GM23248 (cell line): ENCODE measurements around the gene TROAP. TPM values are rescaled to one million over a fixed set of nuclear protein-coding genes. Genes with fewer than 3 reads are reported as not detected.

Source experiments
- DNase-seq: peaks from one replicate; pipeline ENCODE4 v3.0.0-alpha.2; 2015
- H2AFZ ChIP-seq: fragments of 200-600 bp; sonication (generic); 2 replicates; pipeline ENCODE4 v1.6.1; 2016; ENCODE audit warnings: antibody characterized with exemption
- H3F3A ChIP-seq: fragments of 200-600 bp; sonication (generic); 2 replicates; pipeline ENCODE4 v1.6.1; 2016; ENCODE audit warnings: mild to moderate bottlenecking, antibody characterized with exemption, mixed run types; ENCODE audit not compliant: insufficient read depth
- H3K27ac ChIP-seq: fragments of 200-600 bp; sonication (generic); 2 replicates; pipeline ENCODE4 v1.5.1; 2016; ENCODE audit warnings: mild to moderate bottlenecking
- H3K27me3 ChIP-seq: fragments of 200-600 bp; sonication (generic); replicated peaks from 2 replicates; pipeline ENCODE4 v1.6.1; 2016; ENCODE audit warnings: mild to moderate bottlenecking; ENCODE audit not compliant: insufficient read depth
- H3K36me3 ChIP-seq: fragments of 200-600 bp; sonication (generic); 2 replicates; pipeline ENCODE4 v1.6.1; 2016; ENCODE audit warnings: low read depth, mild to moderate bottlenecking
- H3K4me1 ChIP-seq: fragments of 200-600 bp; sonication (generic); 2 replicates; pipeline ENCODE4 v1.6.1; 2016; ENCODE audit warnings: mild to moderate bottlenecking; ENCODE audit not compliant: insufficient read depth
- H3K4me2 ChIP-seq: fragments of 200-600 bp; sonication (generic); one replicate; pipeline ENCODE4 v1.6.1; 2016; ENCODE audit warnings: mild to moderate bottlenecking; ENCODE audit not compliant: unreplicated experiment
- H3K4me3 ChIP-seq: fragments of 200-600 bp; sonication (generic); 2 replicates; pipeline ENCODE4 v1.5.1; 2016; ENCODE audit warnings: mild to moderate bottlenecking
- H3K79me2 ChIP-seq: fragments of 200-600 bp; sonication (generic); 2 replicates; pipeline ENCODE4 v1.6.1; 2016; ENCODE audit warnings: mild to moderate bottlenecking; ENCODE audit not compliant: insufficient read depth
- H3K9ac ChIP-seq: fragments of 200-600 bp; sonication (generic); 2 replicates; pipeline ENCODE4 v1.6.1; 2016; ENCODE audit warnings: mild to moderate bottlenecking
- H3K9me2 ChIP-seq: fragments of 200-600 bp; sonication (generic); 2 replicates; pipeline ENCODE4 v1.6.1; 2016; ENCODE audit warnings: mixed run types, mild to moderate bottlenecking, moderate library complexity; ENCODE audit not compliant: insufficient read depth
- H3K9me3 ChIP-seq: fragments of 200-600 bp; sonication (generic); one replicate; pipeline ENCODE4 v1.6.1; 2017; ENCODE audit warnings: low read depth
- H4K20me1 ChIP-seq: fragments of 200-600 bp; sonication (generic); 2 replicates; pipeline ENCODE4 v1.6.0; 2016; ENCODE audit not compliant: insufficient read depth
- EZH2 ChIP-seq: fragments of 200-600 bp; sonication (generic); IDR thresholded peaks from 2 replicates; pipeline ENCODE4 v1.6.1; 2018; ENCODE audit warnings: antibody characterized with exemption, mild to moderate bottlenecking; ENCODE audit not compliant: insufficient read depth, poor library complexity, severe bottlenecking
- EZH2phosphoT487 ChIP-seq: fragments of 200-600 bp; sonication (generic); IDR thresholded peaks from 2 replicates; pipeline ENCODE4 v1.6.1; 2018; ENCODE audit warnings: antibody characterized with exemption, moderate library complexity, mild to moderate bottlenecking, low read depth; ENCODE audit not compliant: insufficient read depth
- WGBS, 2 experiments: methylation state at CpG; one replicate each; pipeline ENCODE4 v1.1.6; 2015 to 2017; ENCODE audit warnings: low lambda C conversion rate in 2 of 2, low coverage in 1 of 2; ENCODE audit errors: missing lambda C conversion rate in 2 of 2; 5-methylcytosine and 5-hydroxymethylcytosine counted together
- in situ Hi-C: fragments of 300-500 bp; cut with MboI; formaldehyde crosslinking; loops from 2 replicates; pipeline ENCODE4 v1.15.0; 2020
- polyA plus RNA-seq: library from polyadenylated mRNA; unstranded; fragments of >200 nt; fragmentation: Nextera tagmentation; extraction: Ambion mirVana; gene quantifications from 2 replicates; pipeline ENCODE4 v1.2.1, GENCODE V29; 2016
- total RNA-seq: library from RNA; depleted of rRNA; stranded (reverse); fragments of >200 nt; shearing (Covaris generic); gene quantifications from 2 replicates; pipeline ENCODE4 v1.2.3, GENCODE V29; 2014

Gene TROAP
- total and polyA plus RNA-seq, 2 experiments from 2014 or later = 4.4 to 11.7 TPM

- DNase-seq = no peak
- Histone ChIP-seq H3K9me3 (no peaks in the 10 kb centered on the region), H3K4me2 (no peak overlapping the region), H3K27ac (no peak overlapping the region), H2AFZ (no peak overlapping the region), H3K36me3 (no peaks in the 10 kb centered on the region), H3K27me3 (no peaks in the 10 kb centered on the region), H3K9me2 (no peaks in the 10 kb centered on the region), H3K79me2 (no peaks in the 10 kb centered on the region), H3K4me3 (no peak overlapping the region), H3K4me1 (peaks cover 14% of the 10 kb centered on the region), H3K9ac (no peak overlapping the region), H4K20me1 (no peaks in the 10 kb centered on the region), H3F3A (peaks cover 12% of the 10 kb centered on the region; the same call in 1 of the 2 replicates)
- WGBS, 2 experiments = 95 to 97% methylated on average over 10 of the region's 10 CpGs
- in situ Hi-C loops = no loop called here
- TF ChIP-seq EZH2 (no peak), EZH2phosphoT487 (no peak)
These were observed 32.9 kb downstream of the TROAP start for GRCh38 chr12:49355913-49356312.

GRCh38 chr12:49357103-49357678, 34.1 kb downstream of the TROAP start:
- no peaks in the 10 kb centered on the region for H3K27me3 ChIP-seq
- no peak overlapping the region for H3K9ac ChIP-seq
- peak overlapping the region; percentile 47 for H3K27ac ChIP-seq
- H3K4me3 ChIP-seq = no peak overlapping the region
- peak overlapping the region; percentile 46 for H3K4me2 ChIP-seq
- peaks cover 12% of the 10 kb centered on the region; the same call in 1 of the 2 replicates for H3F3A ChIP-seq
- H3K9me3 ChIP-seq = no peaks in the 10 kb centered on the region
- H2AFZ ChIP-seq = no peak overlapping the region
- in situ Hi-C loops = no loop called here
- no peaks in the 10 kb centered on the region for H3K36me3 ChIP-seq
- WGBS, 2 experiments = 0 to 2% methylated on average over 3 of the region's 3 CpGs
- no peaks in the 10 kb centered on the region for H3K79me2 ChIP-seq
- DNase-seq = peak; percentile 83
- H3K9me2 ChIP-seq = no peaks in the 10 kb centered on the region
- peaks cover 14% of the 10 kb centered on the region for H3K4me1 ChIP-seq
- TF ChIP-seq EZH2 = no peak
- TF ChIP-seq EZH2phosphoT487 = no peak
- H4K20me1 ChIP-seq = no peaks in the 10 kb centered on the region

- Histone ChIP-seq H3K27me3 (no peaks in the 10 kb centered on the region), H3K4me1 (peaks cover 14% of the 10 kb centered on the region), H3K79me2 (no peaks in the 10 kb centered on the region), H3K9me2 (no peaks in the 10 kb centered on the region), H3F3A (peaks cover 12% of the 10 kb centered on the region; the same call in 1 of the 2 replicates), H3K36me3 (no peaks in the 10 kb centered on the region), H2AFZ (peak overlapping the region; percentile 13; the same call in 1 of the 2 replicates), H3K9me3 (no peaks in the 10 kb centered on the region), H3K9ac (no peak overlapping the region), H3K27ac (no peak overlapping the region), H3K4me3 (no peak overlapping the region), H3K4me2 (peak overlapping the region; percentile 13), H4K20me1 (no peaks in the 10 kb centered on the region)
- 16 to 17% methylated on average over 7 of the region's 7 CpGs for WGBS, 2 experiments
- in situ Hi-C loops = no loop called here
- TF ChIP-seq EZH2 (no peak), EZH2phosphoT487 (no peak)
- peak; percentile 62 for DNase-seq
These were observed 35.6 kb downstream of the TROAP start for GRCh38 chr12:49358483-49359141.

GRCh38 chr12:49359671-49360070, 36.6 kb downstream of the TROAP start:
- in situ Hi-C loops = loop anchor here (10.0 kb wide), 1 partner anchor 145 kb away; no protein-coding TSS in a partner anchor

More at GRCh38 chr12:49359671-49360070, 36.6 kb downstream of the TROAP start:
- H4K20me1 ChIP-seq = no peaks in the 10 kb centered on the region
- H3F3A ChIP-seq = peaks cover 18% of the 10 kb centered on the region
- WGBS, 2 experiments = 40 to 46% methylated on average over 7 of the region's 7 CpGs
- no peak overlapping the region for H3K9ac ChIP-seq
- DNase-seq = peak; percentile 30
- H3K4me1 ChIP-seq = peaks cover 17% of the 10 kb centered on the region
- no peaks in the 10 kb centered on the region for H3K9me3 ChIP-seq
- TF ChIP-seq EZH2phosphoT487 (no peak), EZH2 (no peak)
- H2AFZ ChIP-seq = 0 out of 2 replicates have a peak overlapping the region, but pooled peaks have one; percentile 13
- no peaks in the 10 kb centered on the region for H3K27me3 ChIP-seq
- no peaks in the 10 kb centered on the region for H3K36me3 ChIP-seq
- H3K27ac ChIP-seq = no peak overlapping the region
- H3K4me3 ChIP-seq = no peak overlapping the region
- H3K9me2 ChIP-seq = no peaks in the 10 kb centered on the region
- no peak overlapping the region for H3K4me2 ChIP-seq
- H3K79me2 ChIP-seq = no peaks in the 10 kb centered on the region
